K562 (cell line): ENCODE measurements around the gene EEF1AKMT4. TPM values are rescaled to one million over a fixed set of nuclear protein-coding genes. Genes with fewer than 3 reads are reported as not detected.

Experiments
- KDM2B ChIP-seq: fragments of 250-450 bp; sonication (Bioruptor Pico); IDR thresholded peaks from 2 replicates; pipeline ENCODE4 v1.8.0; 2021; ENCODE audit warnings: mild to moderate bottlenecking, moderate library complexity
- NFE2L1 ChIP-seq: fragments of 450-650 bp; IDR thresholded peaks from 2 replicates; pipeline ENCODE4 v1.6.1; 2016; ENCODE audit warnings: missing genetic modification characterization, low read depth, mild to moderate bottlenecking, missing compliant biosample characterization, moderate library complexity, borderline replicate concordance
- POLR2H ChIP-seq: IDR thresholded peaks from 2 replicates; pipeline ENCODE4 v1.6.1; 2016; ENCODE audit warnings: missing genetic modification characterization, low read depth, mild to moderate bottlenecking, control low read depth, missing compliant biosample characterization, moderate library complexity
- RERE ChIP-seq: sonication (generic); formaldehyde crosslinking; IDR thresholded peaks from 2 replicates; pipeline ENCODE4 v1.8.0; 2023; ENCODE audit warnings: missing genetic modification reagents, mild to moderate bottlenecking, borderline replicate concordance
- YY1 ChIP-seq, 3 experiments: IDR thresholded peaks; 2 replicates each; pipeline ENCODE4 v1.6.1; 2011; ENCODE audit warnings: low read length in 2 of 3, mild to moderate bottlenecking in 2 of 3, moderate library complexity in 2 of 3, borderline replicate concordance in 1 of 3, control low read depth in 1 of 3, low read depth in 1 of 3; ENCODE audit not compliant: insufficient read depth in 3 of 3, insufficient replicate concordance in 2 of 3, control insufficient read depth in 1 of 3, insufficient read length in 1 of 3; ENCODE audit errors: extremely low read depth in 1 of 3
- ZNF407 ChIP-seq: fragments of 450-650 bp; IDR thresholded peaks from 2 replicates; pipeline ENCODE4 v1.6.1; 2016; ENCODE audit warnings: low read depth
- polyA plus RNA-seq, 8 experiments: library from polyadenylated mRNA; depleted of rRNA in 4 of 8; stranded (reverse) in 5 of 8; unstranded in 3 of 8; fragments of >200 nt; fragmentation: Nextera tagmentation in 2 of 8; fragmentation: Illumina TruSeq in 1 of 8; extraction: Ambion mirVana in 2 of 8; extraction: Trizol in 1 of 8; gene quantifications; 2 replicates each; pipeline versions ENCODE4 v1.2.1 to v1.2.3, GENCODE V29; 2011 to 2014; ENCODE audit warnings: inconsistent platforms in 1 of 8, missing spikeins in 1 of 8
- total RNA-seq, 7 experiments: library from RNA; depleted of rRNA in 6 of 7; stranded (reverse); fragments of >200 nt in 6 of 7; fragmentation: Illumina TruSeq in 2 of 7; extraction: Trizol in 2 of 7; gene quantifications; 2 replicates each; pipeline versions ENCODE4 v1.2.1 to v1.2.3, GENCODE V29; 2011 to 2021; ENCODE audit warnings: low replicate concordance in 1 of 7
- TF ChIP-seq, protein P1 (sequence below): fragments of 450-650 bp; formaldehyde crosslinking; IDR thresholded peaks from 2 replicates; pipeline ENCODE4 v1.4.0; 2022; ENCODE audit warnings: missing genetic modification characterization
- TF ChIP-seq, protein P2 (sequence below): fragments of 450-650 bp; formaldehyde crosslinking; IDR thresholded peaks from 2 replicates; pipeline ENCODE4 v1.4.0; 2020; ENCODE audit warnings: mild to moderate bottlenecking

The EEF1AKMT4 gene
- total and polyA plus RNA-seq, 9 of the 15 experiments (the other 6 are each of a cell fraction or from before 2014, with no cell fraction given), result 10.3 to 49.4 (median 18.9) TPM

DNA sequence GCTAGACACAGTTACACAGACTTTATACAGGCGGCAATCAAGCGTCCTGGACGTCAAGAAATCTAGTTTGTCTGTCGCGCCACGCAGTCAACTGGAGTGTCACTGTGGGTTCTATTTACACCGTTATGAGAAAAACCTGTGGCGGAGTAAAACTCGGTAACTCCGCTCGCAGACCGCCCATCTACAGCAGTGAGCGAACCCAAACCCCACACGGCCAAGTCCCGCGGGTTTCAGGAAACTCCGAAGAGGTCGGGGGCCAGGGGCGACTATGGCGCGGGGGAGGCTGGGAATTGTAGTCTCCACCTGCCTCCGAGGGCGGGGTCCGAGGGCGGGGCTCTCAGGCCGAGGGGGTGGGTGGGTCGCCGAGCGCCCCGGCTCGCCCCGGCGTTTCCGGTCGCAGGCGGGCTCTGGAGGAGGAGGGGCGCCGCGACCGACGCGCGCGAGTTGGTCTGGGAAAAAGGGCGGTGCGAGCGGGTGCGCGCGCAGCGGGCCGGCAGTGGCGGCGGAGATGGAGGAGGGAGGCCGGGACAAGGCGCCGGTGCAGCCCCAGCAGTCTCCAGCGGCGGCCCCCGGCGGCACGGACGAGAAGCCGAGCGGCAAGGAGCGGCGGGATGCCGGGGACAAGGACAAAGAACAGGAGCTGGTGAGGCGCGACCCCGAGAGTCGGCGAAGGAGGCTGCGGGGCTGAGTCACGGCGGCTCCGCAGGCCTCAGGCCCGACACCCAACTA lies 49.5 kb downstream of the EEF1AKMT4 start, which contains the start of gene PSMD2 (continued):
- TF ChIP-seq, protein P1, sequence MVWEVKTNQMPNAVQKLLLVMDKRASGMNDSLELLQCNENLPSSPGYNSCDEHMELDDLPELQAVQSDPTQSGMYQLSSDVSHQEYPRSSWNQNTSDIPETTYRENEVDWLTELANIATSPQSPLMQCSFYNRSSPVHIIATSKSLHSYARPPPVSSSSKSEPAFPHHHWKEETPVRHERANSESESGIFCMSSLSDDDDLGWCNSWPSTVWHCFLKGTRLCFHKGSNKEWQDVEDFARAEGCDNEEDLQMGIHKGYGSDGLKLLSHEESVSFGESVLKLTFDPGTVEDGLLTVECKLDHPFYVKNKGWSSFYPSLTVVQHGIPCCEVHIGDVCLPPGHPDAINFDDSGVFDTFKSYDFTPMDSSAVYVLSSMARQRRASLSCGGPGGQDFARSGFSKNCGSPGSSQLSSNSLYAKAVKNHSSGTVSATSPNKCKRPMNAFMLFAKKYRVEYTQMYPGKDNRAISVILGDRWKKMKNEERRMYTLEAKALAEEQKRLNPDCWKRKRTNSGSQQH (CRISPR knock-in tag), result no peak
- TF ChIP-seq YY1 (IDR thresholded peaks at IDR 0.05; ENCODE audit: borderline replicate concordance in 1 of 3, control insufficient read depth in 1 of 3, extremely low read depth in 1 of 3, insufficient read depth in 3 of 3, insufficient read length in 1 of 3, insufficient replicate concordance in 2 of 3, low read depth in 1 of 3, low read length in 2 of 3), result peak in 2 of 3 experiments; percentile 30 to 62
- TF ChIP-seq RERE, result no peak
- no peak for TF ChIP-seq KDM2B (CRISPR knock-in tag)
- no peak for TF ChIP-seq POLR2H (tag)
- TF ChIP-seq NFE2L1 (tag), result no peak
- no peak for TF ChIP-seq ZNF407
- TF ChIP-seq, protein P2, sequence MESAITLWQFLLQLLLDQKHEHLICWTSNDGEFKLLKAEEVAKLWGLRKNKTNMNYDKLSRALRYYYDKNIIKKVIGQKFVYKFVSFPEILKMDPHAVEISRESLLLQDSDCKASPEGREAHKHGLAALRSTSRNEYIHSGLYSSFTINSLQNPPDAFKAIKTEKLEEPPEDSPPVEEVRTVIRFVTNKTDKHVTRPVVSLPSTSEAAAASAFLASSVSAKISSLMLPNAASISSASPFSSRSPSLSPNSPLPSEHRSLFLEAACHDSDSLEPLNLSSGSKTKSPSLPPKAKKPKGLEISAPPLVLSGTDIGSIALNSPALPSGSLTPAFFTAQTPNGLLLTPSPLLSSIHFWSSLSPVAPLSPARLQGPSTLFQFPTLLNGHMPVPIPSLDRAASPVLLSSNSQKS (CRISPR knock-in tag), result no peak
